BJ (cell line): ENCODE measurements around the gene KIR3DL1. TPM values are rescaled to one million over a fixed set of nuclear protein-coding genes. Genes with fewer than 3 reads are reported as not detected.

ENCODE experiments used
- CTCF ChIA-PET: fragments of 350-600 bp; formaldehyde crosslinking; extraction: SDS; loops from one replicate; lab custom pipeline; 2021; ENCODE audit warnings: antibody characterized with exemption, inconsistent platforms; lab: Yijun Ruan, JAX
- POLR2A ChIA-PET: fragments of 300-600 bp; sonication (Branson Sonifier 250); formaldehyde crosslinking; extraction: SDS; loops from one replicate; lab custom pipeline; 2021; ENCODE audit warnings: antibody characterized with exemption; lab: Charles Lee
- DNase-seq: peaks from one replicate; pipeline ENCODE4 v3.0.0-alpha.2; 2011; ENCODE audit warnings: low read depth
- H3K27me3 ChIP-seq: 2 replicates; pipeline ENCODE4 v1.6.0; 2011; ENCODE audit warnings: low read length; ENCODE audit not compliant: control insufficient read depth, insufficient read depth
- H3K36me3 ChIP-seq: 2 replicates; pipeline ENCODE4 v1.5.1; 2011; ENCODE audit warnings: low read length; ENCODE audit not compliant: control insufficient read depth, insufficient read depth
- H3K4me3 ChIP-seq: 2 replicates; pipeline ENCODE4 v1.5.1; 2011; ENCODE audit warnings: low read depth, mild to moderate bottlenecking, control low read depth, low read length
- polyA plus RNA-seq: library from polyadenylated mRNA; depleted of rRNA; stranded (reverse); fragments of >200 nt; gene quantifications from 2 replicates; pipeline ENCODE4 v1.2.3, GENCODE V29; 2011; rRNA removed
- small RNA-seq: library from RNA; depleted of rRNA; stranded (forward); fragments of <200 nt; gene quantifications from one replicate; pipeline ENCODE3, GENCODE V24; 2012; ENCODE audit warnings: low replicate concordance, low read depth; ENCODE audit not compliant: insufficient read length
- TF ChIP-seq, protein P1 (sequence below): IDR thresholded peaks from 2 replicates; pipeline ENCODE4 v1.5.1; 2011; ENCODE audit warnings: low read depth, mild to moderate bottlenecking, control low read depth, inconsistent platforms, low read length, moderate library complexity; ENCODE audit not compliant: insufficient read depth

Gene KIR3DL1
- polyA plus RNA-seq, 1 experiment: not detected

GRCh38 chr19:54873990-54874389 is 57.7 kb downstream of the KIR3DL1 start, which contains the start of gene FCAR:
TSS of gene FCAR (plus strand) at chr19:54874235. CDS start at chr19:54874290, 55 bp downstream.
- DNase-seq: no peak
- POLR2A ChIA-PET: no interaction called here
- Histone ChIP-seq H3K27me3 (no peaks in the 10 kb centered on the region), H3K36me3 (no peaks in the 10 kb centered on the region), H3K4me3 (no peak within 1 kb of the TSS)
- TF ChIP-seq, protein P1, sequence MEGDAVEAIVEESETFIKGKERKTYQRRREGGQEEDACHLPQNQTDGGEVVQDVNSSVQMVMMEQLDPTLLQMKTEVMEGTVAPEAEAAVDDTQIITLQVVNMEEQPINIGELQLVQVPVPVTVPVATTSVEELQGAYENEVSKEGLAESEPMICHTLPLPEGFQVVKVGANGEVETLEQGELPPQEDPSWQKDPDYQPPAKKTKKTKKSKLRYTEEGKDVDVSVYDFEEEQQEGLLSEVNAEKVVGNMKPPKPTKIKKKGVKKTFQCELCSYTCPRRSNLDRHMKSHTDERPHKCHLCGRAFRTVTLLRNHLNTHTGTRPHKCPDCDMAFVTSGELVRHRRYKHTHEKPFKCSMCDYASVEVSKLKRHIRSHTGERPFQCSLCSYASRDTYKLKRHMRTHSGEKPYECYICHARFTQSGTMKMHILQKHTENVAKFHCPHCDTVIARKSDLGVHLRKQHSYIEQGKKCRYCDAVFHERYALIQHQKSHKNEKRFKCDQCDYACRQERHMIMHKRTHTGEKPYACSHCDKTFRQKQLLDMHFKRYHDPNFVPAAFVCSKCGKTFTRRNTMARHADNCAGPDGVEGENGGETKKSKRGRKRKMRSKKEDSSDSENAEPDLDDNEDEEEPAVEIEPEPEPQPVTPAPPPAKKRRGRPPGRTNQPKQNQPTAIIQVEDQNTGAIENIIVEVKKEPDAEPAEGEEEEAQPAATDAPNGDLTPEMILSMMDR: no peak
- CTCF ChIA-PET: no interaction called here

DNA sequence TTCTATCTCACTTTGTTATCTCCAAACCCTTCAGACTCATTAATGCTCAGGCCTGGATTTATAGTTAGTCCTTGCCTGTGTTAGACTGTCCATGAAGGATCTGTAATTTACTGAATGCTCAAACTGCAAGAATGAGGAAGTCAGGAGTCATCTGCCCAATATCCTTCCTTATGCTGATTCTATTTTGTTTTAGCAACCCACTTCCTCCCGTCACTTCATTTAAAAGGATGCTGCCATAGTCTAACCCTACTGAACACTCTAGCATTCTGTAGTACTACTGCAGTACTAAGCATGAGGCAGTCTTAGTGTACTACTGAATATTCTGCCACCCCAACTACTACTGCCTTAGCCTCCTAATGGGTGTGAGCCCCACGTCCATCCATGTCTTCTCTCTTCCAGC is 59.2 kb downstream of the KIR3DL1 start:
- CTCF ChIA-PET: no interaction called here
- H3K4me3 ChIP-seq: no peak overlapping the region
- no peak for DNase-seq
- H3K27me3 ChIP-seq: no peaks in the 10 kb centered on the region
- TF ChIP-seq, protein P1: no peak
- POLR2A ChIA-PET: no interaction called here
- H3K36me3 ChIP-seq: no peaks in the 10 kb centered on the region

DNA sequence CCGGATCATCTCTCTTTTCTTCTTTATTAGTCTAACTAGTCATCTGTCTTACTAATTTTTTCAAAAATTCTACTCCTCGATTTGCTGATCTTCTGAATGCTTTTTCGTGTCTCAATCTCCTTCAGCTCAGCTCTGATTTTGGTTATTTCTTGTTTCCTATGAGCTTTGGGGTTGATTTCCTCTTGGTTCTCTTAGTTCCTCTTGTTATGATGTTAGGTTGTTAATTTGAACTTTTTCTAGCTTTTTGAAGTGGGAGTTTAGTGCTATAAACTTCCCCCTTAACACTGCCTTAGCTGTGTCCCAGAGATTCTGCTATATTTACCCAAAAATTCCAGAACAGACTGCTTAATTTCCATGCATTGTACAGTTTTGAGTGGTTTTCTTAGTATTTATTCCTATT is 61.2 kb downstream of the KIR3DL1 start:
- Histone ChIP-seq H3K36me3 (no peaks in the 10 kb centered on the region), H3K27me3 (no peaks in the 10 kb centered on the region), H3K4me3 (no peak overlapping the region)
- TF ChIP-seq, protein P1: no peak
- CTCF ChIA-PET: no interaction called here
- DNase-seq: no peak
- POLR2A ChIA-PET: no interaction called here

Small RNA genes within 50 kb of the gene (small RNA-seq; reads per million reads assigned to genes)
- gene KIR3DP1 (not detected), gene RNU6-222P (0.84 reads per million)

Other genes with a start within 250 kb of the KIR3DL1 start
- gene LILRA2, start 242.7 kb upstream of the KIR3DL1 start, polyA plus RNA-seq: not detected in 2 replicates
- not detected in 2 replicates for gene LILRA1, start 222.8 kb upstream of the KIR3DL1 start, polyA plus RNA-seq
- not detected in 2 replicates for gene LILRB1, start 186.0 kb upstream of the KIR3DL1 start, polyA plus RNA-seq
- gene LILRB4, start 153.5 kb upstream of the KIR3DL1 start, polyA plus RNA-seq: not detected in 2 replicates
- gene KIR3DL3, start 92.0 kb upstream of the KIR3DL1 start, polyA plus RNA-seq: not detected in 2 replicates
- not detected in 2 replicates for gene KIR2DL3, start 78.0 kb upstream of the KIR3DL1 start, polyA plus RNA-seq
- not detected in 2 replicates for gene KIR2DL1, start 46.7 kb upstream of the KIR3DL1 start, polyA plus RNA-seq
- gene KIR2DL4, start 12.9 kb upstream of the KIR3DL1 start, polyA plus RNA-seq: not detected in 2 replicates
- gene KIR2DS4, start 16.2 kb downstream of the KIR3DL1 start, polyA plus RNA-seq: not detected in 2 replicates
- not detected in 2 replicates for gene KIR3DL2, start 34.0 kb downstream of the KIR3DL1 start, polyA plus RNA-seq
- gene FCAR, start 57.8 kb downstream of the KIR3DL1 start, polyA plus RNA-seq: not detected in 2 replicates
- gene NCR1, start 89.7 kb downstream of the KIR3DL1 start, polyA plus RNA-seq: not detected in 2 replicates
- gene NLRP7, start 131.1 kb downstream of the KIR3DL1 start, polyA plus RNA-seq: not detected in 2 replicates
- gene NLRP2, start 149.9 kb downstream of the KIR3DL1 start, polyA plus RNA-seq: not detected in 2 replicates
- gene GP6, start 221.8 kb downstream of the KIR3DL1 start, polyA plus RNA-seq: not detected in 2 replicates
- gene RDH13, start 246.7 kb downstream of the KIR3DL1 start, polyA plus RNA-seq: 5.2 and 6.1 TPM in 2 replicates